HG02798 (cell line): ENCODE measurements around the gene CMIP.

ENCODE experiments used
- ATAC-seq: cut with Tn5 transposase; IDR thresholded peaks from one replicate; pipeline ENCODE4 v1.9.1; 2021; ENCODE audit warnings: mild to moderate bottlenecking; ENCODE audit not compliant: unreplicated experiment, poor library complexity

Gene CMIP

GRCh38 chr16:81473969-81474959, 29.7 kb downstream of the CMIP start:
- ATAC-seq, result no peak

GRCh38 chr16:81477697-81478693, 33.4 kb downstream of the CMIP start:
- ATAC-seq, result no peak

- ATAC-seq, result peak; percentile 60
These were observed 34.4 kb downstream of the CMIP start for GRCh38 chr16:81478876-81479511.

- ATAC-seq, result peak; percentile 6
These were observed 36.1 kb downstream of the CMIP start for GRCh38 chr16:81480606-81481206.

- ATAC-seq, result peak; percentile 88
These were observed 36.7 kb downstream of the CMIP start for GRCh38 chr16:81481207-81481821.

GRCh38 chr16:81482329-81483063, 37.9 kb downstream of the CMIP start:
- no peak for ATAC-seq

GRCh38 chr16:81483064-81483969, 38.7 kb downstream of the CMIP start:
- no peak for ATAC-seq

GRCh38 chr16:81483970-81484595, 39.5 kb downstream of the CMIP start:
- no peak for ATAC-seq

- no peak for ATAC-seq
These were observed 40.5 kb downstream of the CMIP start for GRCh38 chr16:81484908-81485624.

GRCh38 chr16:81485824-81486539, 41.4 kb downstream of the CMIP start:
- ATAC-seq, result no peak

- ATAC-seq, result no peak
These were observed 42.0 kb downstream of the CMIP start for GRCh38 chr16:81486540-81487061.

- no peak for ATAC-seq
These were observed 42.7 kb downstream of the CMIP start for GRCh38 chr16:81487301-81487720.

- no peak for ATAC-seq
These were observed 44.2 kb downstream of the CMIP start for GRCh38 chr16:81488687-81489411.

GRCh38 chr16:81489547-81490267, 45.1 kb downstream of the CMIP start:
- no peak for ATAC-seq
